SKM-1 treated with dmso at 0.1 percent for 144 hours (cell line): ENCODE measurements around the gene HGFAC.

Experiments used
- DNase-seq: peaks from one replicate; lab custom pipeline; 2025; ENCODE audit not compliant: unreplicated experiment; lab: John Stamatoyannopoulos, UW

The HGFAC gene

GRCh38 chr4:3423952-3424351 lies 17.8 kb upstream of the HGFAC start:
- no peak for DNase-seq

GRCh38 chr4:3424522-3425095 lies 17.2 kb upstream of the HGFAC start:
- no peak for DNase-seq

- DNase-seq = no peak
Observed at GRCh38 chr4:3426465-3427133, 15.2 kb upstream of the HGFAC start.

DNA sequence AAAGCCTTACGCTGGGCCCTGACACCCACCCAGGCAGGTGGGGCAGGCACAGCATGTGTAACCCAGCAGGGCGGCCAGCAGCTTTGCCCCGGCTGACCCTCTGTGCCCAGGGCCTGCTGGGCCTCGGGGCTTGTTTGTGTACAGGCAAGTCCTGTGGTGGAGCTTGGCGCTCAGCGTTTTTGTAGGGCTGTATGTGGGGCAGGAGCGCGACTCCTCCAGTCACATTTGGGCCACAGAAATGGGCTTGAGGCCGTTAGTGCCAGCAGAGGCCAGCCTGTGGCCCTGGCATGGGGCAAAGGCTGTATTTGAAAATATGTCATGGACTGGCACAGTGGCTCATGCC lies 14.7 kb upstream of the HGFAC start:
- DNase-seq = no peak

GRCh38 chr4:3427706-3428446 lies 13.9 kb upstream of the HGFAC start:
- DNase-seq = no peak

DNA sequence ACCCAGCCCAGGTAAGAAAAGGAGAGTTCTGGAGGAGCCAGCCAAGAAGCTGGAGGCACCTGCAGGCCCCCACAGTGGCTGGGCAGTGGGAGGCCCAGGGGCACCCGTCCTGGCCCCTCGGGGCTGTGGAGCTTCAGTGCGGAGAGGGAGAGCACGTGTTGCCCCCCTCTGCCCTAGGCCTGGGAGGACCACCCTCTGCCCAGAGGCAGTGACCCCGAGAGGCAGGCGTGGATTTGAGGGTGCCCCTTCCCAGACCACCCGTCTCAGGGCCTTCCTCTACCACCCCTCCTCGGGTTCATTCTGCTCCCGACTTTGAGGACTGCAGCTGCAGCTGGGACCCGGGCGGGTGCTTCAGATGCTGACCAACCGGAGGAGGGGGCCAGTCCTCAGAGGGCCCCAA lies 12.1 kb upstream of the HGFAC start:
- no peak for DNase-seq

GRCh38 chr4:3430524-3430923 lies 11.2 kb upstream of the HGFAC start:
- DNase-seq = no peak

GRCh38 chr4:3431446-3431993 lies 10.2 kb upstream of the HGFAC start:
- no peak for DNase-seq

DNA sequence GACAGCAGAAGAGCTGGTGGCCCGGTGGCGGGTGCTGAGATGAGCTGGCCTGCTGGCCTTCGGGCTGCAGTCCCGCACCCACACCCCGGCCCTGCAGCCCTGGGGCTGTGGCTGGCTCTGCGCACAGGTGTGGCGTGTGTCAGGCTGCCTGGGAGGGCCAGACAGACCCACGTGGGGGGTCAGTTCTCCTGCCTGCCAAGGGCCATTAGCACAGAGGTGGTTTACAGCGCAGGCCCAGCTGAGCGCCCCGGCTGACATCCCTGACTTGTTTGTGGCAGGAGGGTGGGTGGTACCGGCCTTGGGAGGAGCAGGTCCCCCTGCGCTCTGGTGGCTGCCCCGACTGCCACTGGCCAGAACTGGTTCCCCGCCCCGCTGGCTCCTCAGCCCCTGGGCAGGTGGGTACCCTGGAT lies 9.4 kb upstream of the HGFAC start:
- no peak for DNase-seq

- DNase-seq = no peak
Observed at GRCh38 chr4:3433138-3433869, 8.5 kb upstream of the HGFAC start.

DNA sequence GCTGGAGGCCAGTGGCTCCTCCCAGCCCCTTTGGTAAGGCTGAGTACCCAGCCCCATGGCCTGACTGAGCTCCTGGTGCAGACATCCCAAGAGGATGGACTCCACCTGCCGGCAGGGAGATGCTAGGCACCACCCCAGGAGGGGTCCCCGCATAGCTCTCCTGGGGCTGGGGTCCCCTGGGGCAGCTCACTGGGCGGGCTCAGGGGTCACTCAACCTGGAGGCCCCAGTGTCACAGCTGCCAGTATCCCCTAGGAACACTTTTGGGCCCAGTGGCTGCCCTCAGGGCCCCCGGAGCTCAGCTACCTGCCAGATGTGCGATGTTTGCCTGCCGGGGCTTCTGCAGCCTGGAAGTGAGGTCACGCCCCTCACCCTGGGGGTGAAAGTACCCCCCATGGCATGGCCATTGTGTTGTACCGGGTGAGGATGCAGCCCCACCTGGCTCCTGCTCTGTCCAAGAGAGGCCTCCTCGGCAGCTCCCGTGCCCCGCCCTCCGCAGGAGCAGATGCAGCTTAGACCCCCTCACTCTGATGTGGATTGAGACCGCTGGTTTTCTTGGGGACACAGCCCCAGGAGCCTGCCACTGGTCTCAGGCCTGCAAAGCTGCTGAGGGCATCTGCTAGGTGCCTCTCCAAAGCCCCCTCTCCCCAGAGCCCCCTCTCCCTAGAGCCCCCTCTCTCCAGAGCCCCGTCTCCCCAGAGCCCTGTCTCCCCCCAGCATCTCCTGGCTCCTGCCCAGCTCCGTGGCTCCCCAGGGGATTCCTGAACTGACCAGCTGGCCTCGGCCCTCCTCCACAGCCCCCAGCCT lies 6.7 kb upstream of the HGFAC start:
- DNase-seq = no peak

GRCh38 chr4:3435686-3435956 lies 6.1 kb upstream of the HGFAC start:
- no peak for DNase-seq

- DNase-seq = no peak
Observed at GRCh38 chr4:3436048-3436797, 5.5 kb upstream of the HGFAC start.

- DNase-seq = no peak
Observed at GRCh38 chr4:3436798-3437581, 4.8 kb upstream of the HGFAC start.

- DNase-seq = no peak
Observed at GRCh38 chr4:3437582-3437936, 4.2 kb upstream of the HGFAC start.

DNA sequence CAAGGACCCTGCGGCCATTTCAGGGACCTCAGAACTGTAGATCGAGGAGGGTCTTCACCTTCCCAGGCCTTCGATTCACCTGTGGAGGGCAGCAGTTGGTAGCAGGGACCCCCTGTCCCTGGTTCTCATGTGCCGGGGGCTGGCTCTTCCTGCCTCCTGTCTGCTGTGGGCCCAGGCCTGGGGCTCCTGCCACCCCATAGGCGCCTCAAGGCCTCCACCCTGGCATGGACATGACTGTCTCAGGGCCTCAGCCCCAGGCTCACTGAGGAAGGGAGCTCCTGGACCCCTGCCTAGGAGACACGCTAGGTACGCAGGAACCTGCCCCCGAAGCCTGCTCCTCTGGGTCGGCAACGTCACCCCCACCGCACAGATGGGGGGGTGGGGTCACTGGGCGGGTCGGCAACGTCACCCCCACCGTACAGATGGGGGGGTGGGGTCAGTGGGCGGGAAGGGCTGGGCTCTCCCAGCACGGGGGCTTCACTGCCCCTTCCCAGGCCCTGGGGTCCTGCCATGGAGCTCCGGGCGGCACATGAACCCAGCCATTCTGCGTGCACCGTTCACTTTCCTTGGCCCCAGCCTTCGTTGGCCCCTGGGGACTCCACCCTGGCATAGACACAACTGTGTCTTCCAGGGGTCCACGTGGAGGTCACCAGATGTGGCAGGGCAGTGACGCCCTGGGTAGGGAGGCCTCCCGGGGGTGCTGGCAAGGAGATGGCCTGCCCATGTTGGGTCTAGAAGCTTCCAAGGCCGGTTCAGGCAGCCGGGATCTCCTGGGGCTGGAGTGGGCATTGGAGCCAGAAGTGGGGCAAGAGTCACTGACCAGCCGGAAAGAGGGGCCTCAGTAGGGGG lies 3.5 kb upstream of the HGFAC start:
- DNase-seq = no peak

DNA sequence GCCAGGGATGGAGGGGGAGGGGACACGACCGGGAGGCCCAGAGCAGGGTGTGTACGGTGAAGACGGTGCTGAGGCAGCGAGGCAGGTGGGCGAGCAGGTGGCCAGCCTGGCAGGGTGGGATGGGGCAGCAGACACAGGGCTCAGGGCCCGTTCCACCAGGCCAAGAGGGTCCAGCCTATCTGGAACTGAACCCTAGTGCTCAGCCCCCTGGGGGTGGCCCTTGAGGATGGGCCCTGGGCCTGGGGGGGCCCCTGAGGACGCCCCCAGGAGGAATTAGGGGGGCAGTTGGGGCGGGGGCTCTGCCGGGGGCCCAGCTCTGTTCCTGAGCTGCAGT lies 3.0 kb upstream of the HGFAC start:
- DNase-seq = no peak

- DNase-seq = no peak
Observed at GRCh38 chr4:3439391-3439790, 2.4 kb upstream of the HGFAC start.

DNA sequence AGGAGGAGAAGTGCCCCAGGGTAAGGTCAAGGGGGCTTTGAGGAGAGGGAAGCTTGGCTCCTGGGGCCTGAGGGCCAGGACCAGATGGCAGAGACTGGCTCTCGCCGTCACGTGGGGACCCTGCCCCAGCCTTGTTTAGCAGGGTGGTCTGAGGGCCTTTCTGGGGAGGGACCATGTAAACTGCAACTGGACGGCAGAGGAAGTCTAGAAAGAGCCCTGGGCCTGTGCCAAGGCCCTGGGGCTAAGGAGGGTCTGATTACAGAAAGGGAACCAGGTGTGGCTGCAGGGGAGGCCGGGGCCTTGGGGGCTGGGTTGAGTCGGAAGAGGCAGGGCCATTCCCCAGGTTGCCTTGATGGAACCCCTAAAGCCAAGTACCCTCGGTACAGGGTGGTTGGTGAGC lies 1.8 kb upstream of the HGFAC start:
- no peak for DNase-seq
